ENCODE results near the gene OTUD1.

Gene OTUD1

GRCh38 chr10:23437963-23438546 lies 820 bp upstream of the OTUD1 start:
- H3K36me3 Mint-ChIP-seq (ENCODE audit: low read depth): peaks cover 21% of the 10 kb centered on the region
- peak overlapping the region; percentile 87 for H3K27ac Mint-ChIP-seq
- peaks cover 29% of the 10 kb centered on the region for H3K4me1 Mint-ChIP-seq (ENCODE audit: low read depth)

GRCh38 chr10:23439452-23439960 lies 631 bp downstream of the OTUD1 start:
- no peak overlapping the region for H3K27ac Mint-ChIP-seq
- peaks cover 28% of the 10 kb centered on the region for H3K36me3 Mint-ChIP-seq (ENCODE audit: low read depth)
- peak; percentile 29 for DNase-seq (ENCODE audit: low spot score)
- H3K4me1 Mint-ChIP-seq (ENCODE audit: low read depth): peaks cover 33% of the 10 kb centered on the region
- H3K9me3 Mint-ChIP-seq: no peaks in the 10 kb centered on the region
- H3K27me3 Mint-ChIP-seq (ENCODE audit: low read depth): no peaks in the 10 kb centered on the region
- H3K4me3 Mint-ChIP-seq: no peak overlapping the region

More at GRCh38 chr10:23437963-23438546, 820 bp upstream of the OTUD1 start:
- DNase-seq (ENCODE audit: low spot score): no peak
- no peaks in the 10 kb centered on the region for H3K27me3 Mint-ChIP-seq (ENCODE audit: low read depth)
- H3K4me3 Mint-ChIP-seq: peak overlapping the region; percentile 82
- no peaks in the 10 kb centered on the region for H3K9me3 Mint-ChIP-seq

GRCh38 chr10:23439961-23440889 lies 1.4 kb downstream of the OTUD1 start:
- no peaks in the 10 kb centered on the region for H3K9me3 Mint-ChIP-seq
- H3K27me3 Mint-ChIP-seq (ENCODE audit: low read depth): no peaks in the 10 kb centered on the region
- H3K4me3 Mint-ChIP-seq: peak overlapping the region; percentile 92
- peaks cover 35% of the 10 kb centered on the region for H3K4me1 Mint-ChIP-seq (ENCODE audit: low read depth)
- peak overlapping the region; percentile 81 for H3K27ac Mint-ChIP-seq
- peak; percentile 39 for DNase-seq (ENCODE audit: low spot score)
- peaks cover 32% of the 10 kb centered on the region for H3K36me3 Mint-ChIP-seq (ENCODE audit: low read depth)

GRCh38 chr10:23441251-23441650 lies 2.4 kb downstream of the OTUD1 start:
- no peaks in the 10 kb centered on the region for H3K9me3 Mint-ChIP-seq
- no peaks in the 10 kb centered on the region for H3K27me3 Mint-ChIP-seq (ENCODE audit: low read depth)
- H3K36me3 Mint-ChIP-seq (ENCODE audit: low read depth): peaks cover 36% of the 10 kb centered on the region
- H3K4me3 Mint-ChIP-seq: peak overlapping the region; percentile 92
- DNase-seq (ENCODE audit: low spot score): no peak
- peak overlapping the region; percentile 81 for H3K27ac Mint-ChIP-seq
- H3K4me1 Mint-ChIP-seq (ENCODE audit: low read depth): peaks cover 41% of the 10 kb centered on the region

GRCh38 chr10:23442936-23443335 lies 4.1 kb downstream of the OTUD1 start:
- peaks cover 41% of the 10 kb centered on the region for H3K36me3 Mint-ChIP-seq (ENCODE audit: low read depth)
- H3K9me3 Mint-ChIP-seq: no peaks in the 10 kb centered on the region
- H3K27ac Mint-ChIP-seq: peak overlapping the region; percentile 15
- no peak for DNase-seq (ENCODE audit: low spot score)
- H3K4me1 Mint-ChIP-seq (ENCODE audit: low read depth): peaks cover 45% of the 10 kb centered on the region
- H3K27me3 Mint-ChIP-seq (ENCODE audit: low read depth): no peaks in the 10 kb centered on the region
- peak overlapping the region; percentile 92 for H3K4me3 Mint-ChIP-seq

- H3K36me3 Mint-ChIP-seq (ENCODE audit: low read depth): peaks cover 42% of the 10 kb centered on the region
- DNase-seq (ENCODE audit: low spot score): no peak
- H3K9me3 Mint-ChIP-seq: no peaks in the 10 kb centered on the region
- H3K4me1 Mint-ChIP-seq (ENCODE audit: low read depth): peaks cover 58% of the 10 kb centered on the region
- H3K27me3 Mint-ChIP-seq (ENCODE audit: low read depth): no peaks in the 10 kb centered on the region
- peak overlapping the region; percentile 43 for H3K4me3 Mint-ChIP-seq
- peak overlapping the region; percentile 38 for H3K27ac Mint-ChIP-seq
These were observed 6.7 kb downstream of the OTUD1 start for GRCh38 chr10:23445591-23445990.

- no peaks in the 10 kb centered on the region for H3K9me3 Mint-ChIP-seq
- no peaks in the 10 kb centered on the region for H3K27me3 Mint-ChIP-seq (ENCODE audit: low read depth)
- H3K27ac Mint-ChIP-seq: peak overlapping the region; percentile 75
- peaks cover 23% of the 10 kb centered on the region for H3K36me3 Mint-ChIP-seq (ENCODE audit: low read depth)
- no peak overlapping the region for H3K4me3 Mint-ChIP-seq
- peaks cover 31% of the 10 kb centered on the region for H3K4me1 Mint-ChIP-seq (ENCODE audit: low read depth)
- no peak for DNase-seq (ENCODE audit: low spot score)
These were observed 9.4 kb downstream of the OTUD1 start for GRCh38 chr10:23448323-23448722.

GRCh38 chr10:23448802-23449570 lies 10.1 kb downstream of the OTUD1 start:
- peaks cover 30% of the 10 kb centered on the region for H3K4me1 Mint-ChIP-seq (ENCODE audit: low read depth)
- peaks cover 19% of the 10 kb centered on the region for H3K36me3 Mint-ChIP-seq (ENCODE audit: low read depth)
- H3K4me3 Mint-ChIP-seq: peak overlapping the region; percentile 48
- no peaks in the 10 kb centered on the region for H3K9me3 Mint-ChIP-seq
- H3K27me3 Mint-ChIP-seq (ENCODE audit: low read depth): no peaks in the 10 kb centered on the region
- no peak for DNase-seq (ENCODE audit: low spot score)
- H3K27ac Mint-ChIP-seq: peak overlapping the region; percentile 89

- peaks cover 17% of the 10 kb centered on the region for H3K4me1 Mint-ChIP-seq (ENCODE audit: low read depth)
- peaks cover 7% of the 10 kb centered on the region for H3K36me3 Mint-ChIP-seq (ENCODE audit: low read depth)
- H3K9me3 Mint-ChIP-seq: no peaks in the 10 kb centered on the region
- DNase-seq (ENCODE audit: low spot score): no peak
- no peak overlapping the region for H3K4me3 Mint-ChIP-seq
- no peaks in the 10 kb centered on the region for H3K27me3 Mint-ChIP-seq (ENCODE audit: low read depth)
- H3K27ac Mint-ChIP-seq: no peak overlapping the region
These were observed 13.3 kb downstream of the OTUD1 start for GRCh38 chr10:23452033-23452655.

GRCh38 chr10:23453465-23453864 lies 14.6 kb downstream of the OTUD1 start:
- DNase-seq (ENCODE audit: low spot score): no peak
- no peaks in the 10 kb centered on the region for H3K9me3 Mint-ChIP-seq
- peaks cover under 1% of the 10 kb centered on the region for H3K36me3 Mint-ChIP-seq (ENCODE audit: low read depth)
- no peak overlapping the region for H3K27ac Mint-ChIP-seq
- H3K4me1 Mint-ChIP-seq (ENCODE audit: low read depth): peaks cover 12% of the 10 kb centered on the region
- no peaks in the 10 kb centered on the region for H3K27me3 Mint-ChIP-seq (ENCODE audit: low read depth)
- no peak overlapping the region for H3K4me3 Mint-ChIP-seq

GRCh38 chr10:23457632-23458417 lies 18.9 kb downstream of the OTUD1 start:
- no peaks in the 10 kb centered on the region for H3K9me3 Mint-ChIP-seq

GRCh38 chr10:23459308-23459939 lies 20.5 kb downstream of the OTUD1 start:
- Mint-ChIP-seq H3K27ac (no peak overlapping the region), H3K9me3 (no peaks in the 10 kb centered on the region), H3K36me3 (ENCODE audit: low read depth) (no peaks in the 10 kb centered on the region), H3K4me1 (ENCODE audit: low read depth) (no peaks in the 10 kb centered on the region), H3K4me3 (no peak overlapping the region), H3K27me3 (ENCODE audit: low read depth) (peaks cover 3% of the 10 kb centered on the region)
- no peak for DNase-seq (ENCODE audit: low spot score)

More at GRCh38 chr10:23457632-23458417, 18.9 kb downstream of the OTUD1 start:
- Mint-ChIP-seq H3K36me3 (ENCODE audit: low read depth) (no peaks in the 10 kb centered on the region), H3K27me3 (ENCODE audit: low read depth) (peaks cover 3% of the 10 kb centered on the region), H3K4me1 (ENCODE audit: low read depth) (no peaks in the 10 kb centered on the region), H3K4me3 (no peak overlapping the region), H3K27ac (no peak overlapping the region)
- DNase-seq (ENCODE audit: low spot score): no peak
